ENCODE results near the gene AFF3.

- TF ChIP-seq ZFP30 (CRISPR knock-in tag; IDR thresholded peaks at IDR 0.05) = no peak
- no peak for TF ChIP-seq TOX (CRISPR knock-in tag; IDR thresholded peaks at IDR 0.05; ENCODE audit: borderline replicate concordance)
- TF ChIP-seq ZNF565 (CRISPR knock-in tag; conservative IDR thresholded peaks at IDR 0.05; ENCODE audit: low read depth) = no peak
- no peak for TF ChIP-seq PATZ1 (CRISPR knock-in tag; IDR thresholded peaks at IDR 0.05; ENCODE audit: borderline replicate concordance)
- TF ChIP-seq ZNF8 (CRISPR knock-in tag; IDR thresholded peaks at IDR 0.05) = no peak
- no peak for TF ChIP-seq OSR1 (CRISPR knock-in tag; IDR thresholded peaks at IDR 0.05)
- TF ChIP-seq ARNTL (CRISPR knock-in tag; IDR thresholded peaks at IDR 0.05; ENCODE audit: borderline replicate concordance, low read depth) = no peak
- TF ChIP-seq CSDC2 (CRISPR knock-in tag; IDR thresholded peaks at IDR 0.05) = no peak
- no peak for TF ChIP-seq CREB5 (CRISPR knock-in tag; IDR thresholded peaks at IDR 0.05; ENCODE audit: low read depth)
- TF ChIP-seq ZFP3 (CRISPR knock-in tag; IDR thresholded peaks at IDR 0.05) = no peak
Observed at GRCh38 chr2:99890568-99891427, 251.6 kb downstream of the AFF3 start.

Data from SK-N-SH treated with all-trans-retinoic acid at 6 μM for 48 hours (cell line).